SK-N-MC (cell line): ENCODE results near the gene FGFR3.

Experiments
- EZH2 ChIP-seq: fragments of 200-600 bp; sonication (generic); IDR thresholded peaks from one replicate; pipeline ENCODE4 v1.6.1; 2017; ENCODE audit warnings: antibody characterized with exemption
- POLR2AphosphoS5 ChIP-seq: IDR thresholded peaks from 2 replicates; pipeline ENCODE4 v1.6.1; 2012; ENCODE audit warnings: mild to moderate bottlenecking, low read depth, low read length, borderline replicate concordance

DNA sequence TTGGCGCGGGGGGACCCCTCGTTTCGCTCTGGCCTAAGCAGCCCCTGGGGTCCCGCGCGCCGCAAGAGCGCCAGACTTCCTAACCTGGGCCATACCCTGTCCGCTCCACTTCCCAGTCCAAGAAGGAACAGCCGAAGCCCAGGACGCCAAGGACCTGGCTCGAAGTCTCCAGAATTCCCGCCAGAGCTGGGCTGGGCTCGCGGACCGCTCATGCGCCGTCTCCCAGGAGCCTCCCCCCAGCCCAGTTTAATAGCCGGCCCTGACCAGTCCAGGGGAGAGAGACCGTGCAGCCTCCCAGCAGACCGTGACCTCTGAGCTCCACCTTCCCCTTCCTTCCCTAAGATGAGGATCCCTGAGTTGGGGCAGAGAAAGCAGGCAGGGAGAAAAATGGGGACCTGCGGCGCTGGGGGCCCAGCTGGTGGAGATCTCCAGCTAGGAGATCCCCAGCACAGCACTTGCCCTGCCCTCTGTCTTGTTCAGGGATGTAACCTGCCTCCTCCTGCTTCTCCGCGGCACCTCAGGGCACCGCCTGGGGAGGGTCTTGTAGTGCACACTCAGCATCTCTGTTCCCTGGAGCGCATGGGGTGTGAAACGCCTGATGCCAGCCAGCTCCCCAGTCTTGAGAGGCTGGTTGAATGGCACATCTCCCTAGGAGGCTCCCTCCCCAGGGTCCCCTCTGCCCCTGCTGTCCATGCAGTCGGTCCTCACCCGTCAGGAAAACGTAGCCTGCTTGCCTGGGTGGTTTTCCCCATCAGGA, 64.0 kb downstream of the FGFR3 start:
- TF ChIP-seq POLR2AphosphoS5 (no peak), EZH2 (no peak)
